H1 (cell line): ENCODE data around the gene C5orf15. TPM values are rescaled to one million over a fixed set of nuclear protein-coding genes. Genes with fewer than 3 reads are reported as not detected.

Experiments
- CTCF ChIA-PET: fragments of 300-600 bp; sonication (Branson Sonifier 250); formaldehyde crosslinking; loops from one replicate; lab custom pipeline; 2021; ENCODE audit not compliant: partially characterized antibody; lab: Charles Lee
- POLR2A ChIA-PET: fragments of 300-600 bp; sonication (Branson Sonifier 250); formaldehyde crosslinking; loops from one replicate; lab custom pipeline; 2021; ENCODE audit warnings: inconsistent platforms; ENCODE audit not compliant: partially characterized antibody; lab: Charles Lee
- DNase-seq, 2 experiments: peaks; one replicate each; pipeline versions ENCODE4 v3.0.0 to v3.0.0-alpha.2; 2010 to 2022; ENCODE audit warnings: low spot score in 2 of 2, low read depth in 1 of 2, mixed read lengths in 1 of 2
- FAIRE-seq: peaks from 2 replicates; lab custom pipeline; 2011; peaks lifted over from hg19 to GRCh38; lab: Jason Lieb, UNC
- H2AFZ ChIP-seq: 2 replicates; pipeline ENCODE4 v1.8.1; 2012; ENCODE audit warnings: low read length, inconsistent platforms
- H2AK5ac ChIP-seq: 2 replicates; pipeline ENCODE4 v1.6.1; 2013; ENCODE audit warnings: low read depth, low read length
- H2BK120ac ChIP-seq: replicated peaks from 2 replicates; pipeline ENCODE3; 2013; ENCODE audit warnings: low read depth, low read length, inconsistent platforms
- H2BK12ac ChIP-seq: 2 replicates; pipeline ENCODE4 v1.6.1; 2013; ENCODE audit warnings: low read depth, low read length
- H2BK15ac ChIP-seq: 2 replicates; pipeline ENCODE4 v1.6.1; 2013; ENCODE audit warnings: low read length
- H2BK20ac ChIP-seq: 2 replicates; pipeline ENCODE4 v1.6.1; 2013; ENCODE audit warnings: low read length
- H2BK5ac ChIP-seq: 2 replicates; pipeline ENCODE4 v1.6.1; 2013; ENCODE audit warnings: low read depth, low read length
- H3K14ac ChIP-seq: 2 replicates; pipeline ENCODE4 v1.6.1; 2013; ENCODE audit warnings: inconsistent platforms; ENCODE audit not compliant: insufficient read length
- H3K18ac ChIP-seq: 2 replicates; pipeline ENCODE4 v1.6.1; 2013; ENCODE audit warnings: low read length; ENCODE audit errors: extremely low read depth
- H3K23ac ChIP-seq: 2 replicates; pipeline ENCODE4 v1.6.1; 2013; ENCODE audit warnings: inconsistent platforms; ENCODE audit not compliant: insufficient read length
- H3K23me2 ChIP-seq: 2 replicates; pipeline ENCODE4 v1.6.1; 2013; ENCODE audit warnings: low read depth, low read length
- H3K27ac ChIP-seq: 2 replicates; pipeline ENCODE4 v1.6.1; 2011; ENCODE audit warnings: low read depth, low read length, inconsistent platforms
- H3K27me3 ChIP-seq, 4 experiments: replicated peaks in 1 of 4; 1 replicate in 1 of 4; 2 replicates in 3 of 4; pipeline versions ENCODE4 v1.6.1 to v1.8.1; 2011 to 2013; ENCODE audit warnings: low read length in 3 of 4, mild to moderate bottlenecking in 3 of 4, inconsistent platforms in 2 of 4, mixed read lengths in 2 of 4, moderate library complexity in 1 of 4; ENCODE audit not compliant: control insufficient read depth in 3 of 4, insufficient read depth in 3 of 4; ENCODE audit errors: extremely low read depth in 1 of 4
- H3K36me3 ChIP-seq, 4 experiments: 2 replicates each; pipeline versions ENCODE4 v1.6.1 to v1.8.1; 2011 to 2013; ENCODE audit warnings: mild to moderate bottlenecking in 4 of 4, low read length in 3 of 4, moderate library complexity in 2 of 4, control low read depth in 1 of 4, inconsistent platforms in 1 of 4; ENCODE audit not compliant: insufficient read depth in 4 of 4, control insufficient read depth in 2 of 4
- H3K4ac ChIP-seq: replicated peaks from 2 replicates; pipeline ENCODE3; 2013; ENCODE audit warnings: low read length, low read depth, mixed read lengths, inconsistent platforms; ENCODE audit not compliant: insufficient read length
- H3K4me1 ChIP-seq, 4 experiments: replicated peaks in 1 of 4; 1 replicate in 1 of 4; 2 replicates in 3 of 4; pipeline versions ENCODE4 v1.6.1 to v1.8.1; 2011 to 2013; ENCODE audit warnings: low read length in 3 of 4, inconsistent platforms in 2 of 4, mixed read lengths in 1 of 4; ENCODE audit not compliant: insufficient read depth in 4 of 4, control insufficient read depth in 3 of 4
- H3K4me2 ChIP-seq, 2 experiments: 2 replicates each; pipeline versions ENCODE4 v1.6.1 to v1.8.1; 2011 to 2013; ENCODE audit warnings: low read depth in 2 of 2, low read length in 2 of 2, control low read depth in 1 of 2, inconsistent platforms in 1 of 2, mild to moderate bottlenecking in 1 of 2; ENCODE audit not compliant: insufficient read depth in 1 of 2
- H3K4me3 ChIP-seq, 4 experiments: fragments of 200-600, 300-600 bp in 1 of 4; sonication (generic), shearing (Covaris generic), sonication (Bioruptor Twin) in 1 of 4; 2 replicates each; pipeline versions ENCODE4 v1.5.1 to v1.8.1; 2011 to 2016; ENCODE audit warnings: low read length in 4 of 4, low read depth in 3 of 4, control low read depth in 2 of 4, inconsistent platforms in 2 of 4, mild to moderate bottlenecking in 2 of 4, mixed read lengths in 1 of 4, moderate library complexity in 1 of 4; ENCODE audit not compliant: insufficient read depth in 2 of 4; ENCODE audit errors: extremely low read depth in 1 of 4
- H3K56ac ChIP-seq: replicated peaks from 2 replicates; pipeline ENCODE3; 2013; ENCODE audit warnings: low read depth, mild to moderate bottlenecking, mixed read lengths, low read length, inconsistent platforms; ENCODE audit not compliant: insufficient read length
- H3K79me1 ChIP-seq: 2 replicates; pipeline ENCODE4 v1.6.1; 2013; ENCODE audit warnings: low read depth, low read length, control low read depth
- H3K79me2 ChIP-seq, 2 experiments: 2 replicates each; pipeline versions ENCODE4 v1.6.1 to v1.8.1; 2012 to 2013; ENCODE audit warnings: low read length in 2 of 2, mild to moderate bottlenecking in 2 of 2, inconsistent platforms in 1 of 2; ENCODE audit not compliant: insufficient read depth in 2 of 2, control insufficient read depth in 1 of 2
- H3K9ac ChIP-seq, 4 experiments: replicated peaks in 1 of 4; 1 replicate in 1 of 4; 2 replicates in 3 of 4; pipeline versions ENCODE4 v1.6.1 to v1.8.1; 2011 to 2013; ENCODE audit warnings: low read depth in 3 of 4, low read length in 3 of 4, control low read depth in 2 of 4, mild to moderate bottlenecking in 2 of 4, moderate library complexity in 2 of 4, inconsistent platforms in 1 of 4; ENCODE audit errors: extremely low read depth in 1 of 4
- H3K9me3 ChIP-seq, 2 experiments: 2 replicates each; pipeline versions ENCODE4 v1.6.1 to v1.8.1; 2012 to 2013; ENCODE audit warnings: mild to moderate bottlenecking in 2 of 2, moderate library complexity in 2 of 2, control low read depth in 1 of 2, inconsistent platforms in 1 of 2, low read depth in 1 of 2, low read length in 1 of 2, mixed read lengths in 1 of 2; ENCODE audit not compliant: insufficient read depth in 2 of 2
- H4K20me1 ChIP-seq, 2 experiments: replicated peaks in 1 of 2; 2 replicates each; pipeline versions ENCODE3 to v1.8.1; 2011 to 2013; ENCODE audit warnings: inconsistent platforms in 2 of 2, low read length in 2 of 2, mild to moderate bottlenecking in 1 of 2; ENCODE audit not compliant: insufficient read depth in 2 of 2, control insufficient read depth in 1 of 2
- H4K5ac ChIP-seq: 2 replicates; pipeline ENCODE4 v1.6.1; 2013; ENCODE audit warnings: low read length, low read depth, mixed read lengths, inconsistent platforms; ENCODE audit not compliant: insufficient read length
- H4K8ac ChIP-seq: 2 replicates; pipeline ENCODE4 v1.8.0; 2013; ENCODE audit warnings: mild to moderate bottlenecking, moderate library complexity, low read length, inconsistent platforms; ENCODE audit not compliant: insufficient read depth; ENCODE audit errors: extremely low read depth
- H4K91ac ChIP-seq: replicated peaks from 2 replicates; pipeline ENCODE3; 2013; ENCODE audit warnings: low read length, mixed read lengths, inconsistent platforms; ENCODE audit not compliant: insufficient read length
- CHD1 ChIP-seq: IDR thresholded peaks from 2 replicates; pipeline ENCODE4 v1.6.1; 2012; ENCODE audit warnings: low read depth, low read length, improper control_type of control experiment
- RAD21 ChIP-seq, 2 experiments: IDR thresholded peaks in 1 of 2; conservative IDR thresholded peaks in 1 of 2; 2 replicates each; pipeline ENCODE4 v1.6.1; 2011; ENCODE audit warnings: low read depth in 2 of 2, low read length in 2 of 2, improper control_type of control experiment in 1 of 2, inconsistent platforms in 1 of 2, mild to moderate bottlenecking in 1 of 2, moderate library complexity in 1 of 2
- TEAD4 ChIP-seq: IDR thresholded peaks from 2 replicates; pipeline ENCODE4 v1.6.1; 2012; ENCODE audit warnings: low read depth, low read length, inconsistent platforms, mixed read lengths
- WGBS, 2 experiments: shearing (Covaris generic) in 1 of 2; methylation state at CpG; one replicate each; pipeline versions ENCODE4 v1.1.6 to v1.1.7; 2013 to 2015; ENCODE audit warnings: low lambda C conversion rate in 2 of 2, mixed read lengths in 2 of 2, inconsistent platforms in 1 of 2, low coverage in 1 of 2, missing lambda C conversion rate in 1 of 2; ENCODE audit not compliant: insufficient replicate concordance in 2 of 2, insufficient coverage in 1 of 2, insufficient read length in 1 of 2; ENCODE audit errors: extremely low coverage in 1 of 2, missing lambda C conversion rate in 1 of 2; 5-methylcytosine and 5-hydroxymethylcytosine counted together
- polyA plus RNA-seq, 7 experiments: library from polyadenylated mRNA; depleted of rRNA in 3 of 7; stranded (reverse) in 5 of 7; unstranded in 2 of 7; fragments of >200 nt in 5 of 7; fragments of 200-250 nt in 2 of 7; gene quantifications; 1 replicate in 5 of 7; 2 replicates in 1 of 7; 4 replicates in 1 of 7; pipeline versions ENCODE4 v1.2.1 to v1.2.3, GENCODE V29; 2011 to 2013; ENCODE audit warnings: missing spikeins in 2 of 7, mixed read lengths in 2 of 7
- total RNA-seq: library from RNA; stranded (reverse); fragmentation: NEBNext Ultra II Directional; extraction: Animal tissue kit (Norgen Biotek cat#: 25700); gene quantifications from 2 replicates; pipeline ENCODE4 v1.2.1, GENCODE V29; 2021

C5orf15 gene
- total and polyA plus RNA-seq, 2 of the 8 experiments (the other 6 are each of a cell fraction or from before 2014, with no cell fraction given): 31.7 to 39.3 TPM

GRCh38 chr5:134000696-134001453 is 32.5 kb upstream of the C5orf15 start:
- Histone ChIP-seq H3K23me2 (peaks cover 12% of the 10 kb centered on the region), H3K27ac (no peak overlapping the region), H2BK15ac (no peak overlapping the region), H3K56ac (no peak overlapping the region), H3K18ac (no peak overlapping the region), H2BK5ac (no peak overlapping the region), H3K9ac (no peak overlapping the region), H3K79me2 (peaks cover 58 to 83% of the 10 kb centered on the region in 2 experiments), H3K23ac (no peak overlapping the region), H2BK20ac (no peak overlapping the region), H4K91ac (no peak overlapping the region), H3K14ac (no peak overlapping the region), H4K8ac (no peak overlapping the region), H3K9me3 (no peaks in the 10 kb centered on the region), H2AFZ (no peak overlapping the region), H3K4me2 (no peak overlapping the region), H4K20me1 (peaks cover 39 to 49% of the 10 kb centered on the region in 2 experiments), H4K5ac (no peak overlapping the region), H2AK5ac (no peak overlapping the region), H3K79me1 (peaks cover 13% of the 10 kb centered on the region; the same call in 1 of the 2 replicates), H2BK12ac (no peak overlapping the region), H3K4me1 (peaks cover 7 to 22% (median 16%) of the 10 kb centered on the region in 4 experiments), H3K36me3 (no peaks in the 10 kb centered on the region; a peak in 1 of 8 replicates), H3K27me3 (no peaks in the 10 kb centered on the region), H2BK120ac (no peak overlapping the region), H3K4ac (no peak overlapping the region), H3K4me3 (no peak overlapping the region)
- no peak for FAIRE-seq
- WGBS, 2 experiments: 88% methylated on average over 10 of the region's 10 CpGs; no CpG with 5 or more reads in 1 of the 2 experiments
- DNase-seq: no peak
- ChIA-PET POLR2A (interaction anchor here (0.6 to 1.0 kb wide), 2 partner anchors 8 to 17 kb away, joined by 3 read pairs; no protein-coding TSS in a partner anchor), CTCF (interaction anchor here (1.4 to 9.3 kb wide), 5 partner anchors 10 to 145 kb away, joined by 3 to 160 read pairs (median 6); no protein-coding TSS in a partner anchor)
- no peak for TF ChIP-seq RAD21 (IDR thresholded peaks at IDR 0.05 in 1 of 2, conservative IDR thresholded peaks at IDR 0.05 in 1 of 2; ENCODE audit: low read depth in 2 of 2, low read length in 2 of 2)
- TF ChIP-seq TEAD4: no peak
- TF ChIP-seq CHD1: no peak
